ENCODE data around the gene IL21. TPM values are rescaled to one million over a fixed set of nuclear protein-coding genes. Genes with fewer than 3 reads are reported as not detected.

The IL21 gene
- polyA plus RNA-seq, 1 donor (not counting 4 experiments of a cell fraction or from before 2014, with no cell fraction given), result not detected

GRCh38 chr4:122624205-122624604 lies 3.3 kb upstream of the IL21 start:
- Histone ChIP-seq H3K4me3 (ENCODE audit: control insufficient read depth in 2 of 3, extremely low read depth in 1 of 3, insufficient read depth in 2 of 3, low read depth in 1 of 3, low read length in 3 of 3) (no peak overlapping the region), H3K36me3 (ENCODE audit: control insufficient read depth in 2 of 2, extremely low read depth in 1 of 2, insufficient read depth in 2 of 2, low read length in 2 of 2) (no peaks in the 10 kb centered on the region), H3K27me3 (ENCODE audit: control insufficient read depth, extremely low read depth, insufficient read depth, low read length) (no peaks in the 10 kb centered on the region), H3K9me3 (ENCODE audit: control insufficient read depth, low read depth, low read length) (no peaks in the 10 kb centered on the region), H3K4me1 (ENCODE audit: control insufficient read depth, extremely low read depth, insufficient read depth, low read length) (no peaks in the 10 kb centered on the region), H3K9ac (ENCODE audit: control insufficient read depth, extremely low read depth, insufficient read depth, low read length) (no peak overlapping the region), H3K4me2 (ENCODE audit: control insufficient read depth, extremely low read depth, insufficient read depth, low read depth, low read length) (no peak overlapping the region), H3K27ac (ENCODE audit: control insufficient read depth, insufficient read depth, low read length) (no peak overlapping the region), H3K79me2 (ENCODE audit: control insufficient read depth, insufficient read depth, low read length) (no peaks in the 10 kb centered on the region), H3K9me1 (ENCODE audit: control insufficient read depth, extremely low read depth, insufficient read depth, low read length) (no peaks in the 10 kb centered on the region), H4K20me1 (ENCODE audit: control insufficient read depth, extremely low read depth, insufficient read depth, low read length) (no peaks in the 10 kb centered on the region), H2AFZ (ENCODE audit: control insufficient read depth, low read length) (no peak overlapping the region)
- DNase-seq (ENCODE audit: low read depth, low spot score) (no peak), FAIRE-seq (no peak)
- dilution Hi-C loops (cut with MboI; ENCODE audit: extremely low pct_ligation_motif_present, low sequenced_read_pairs), result no loop called here
- TF ChIP-seq, protein P1, sequence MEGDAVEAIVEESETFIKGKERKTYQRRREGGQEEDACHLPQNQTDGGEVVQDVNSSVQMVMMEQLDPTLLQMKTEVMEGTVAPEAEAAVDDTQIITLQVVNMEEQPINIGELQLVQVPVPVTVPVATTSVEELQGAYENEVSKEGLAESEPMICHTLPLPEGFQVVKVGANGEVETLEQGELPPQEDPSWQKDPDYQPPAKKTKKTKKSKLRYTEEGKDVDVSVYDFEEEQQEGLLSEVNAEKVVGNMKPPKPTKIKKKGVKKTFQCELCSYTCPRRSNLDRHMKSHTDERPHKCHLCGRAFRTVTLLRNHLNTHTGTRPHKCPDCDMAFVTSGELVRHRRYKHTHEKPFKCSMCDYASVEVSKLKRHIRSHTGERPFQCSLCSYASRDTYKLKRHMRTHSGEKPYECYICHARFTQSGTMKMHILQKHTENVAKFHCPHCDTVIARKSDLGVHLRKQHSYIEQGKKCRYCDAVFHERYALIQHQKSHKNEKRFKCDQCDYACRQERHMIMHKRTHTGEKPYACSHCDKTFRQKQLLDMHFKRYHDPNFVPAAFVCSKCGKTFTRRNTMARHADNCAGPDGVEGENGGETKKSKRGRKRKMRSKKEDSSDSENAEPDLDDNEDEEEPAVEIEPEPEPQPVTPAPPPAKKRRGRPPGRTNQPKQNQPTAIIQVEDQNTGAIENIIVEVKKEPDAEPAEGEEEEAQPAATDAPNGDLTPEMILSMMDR (optimal IDR thresholded peaks at IDR 0.05 in 1 of 3, IDR thresholded peaks at IDR 0.05 in 1 of 3, conservative IDR thresholded peaks at IDR 0.05 in 1 of 3; ENCODE audit: extremely low read depth in 1 of 3, insufficient read depth in 2 of 3, low read length in 3 of 3), result no peak
- TF ChIP-seq EZH2 (IDR thresholded peaks at IDR 0.05; ENCODE audit: low read length), result no peak

GRCh38 chr4:122623637-122624166 lies 2.8 kb upstream of the IL21 start:
- Histone ChIP-seq H3K27me3 (ENCODE audit: control insufficient read depth, extremely low read depth, insufficient read depth, low read length) (no peaks in the 10 kb centered on the region), H3K79me2 (ENCODE audit: control insufficient read depth, insufficient read depth, low read length) (no peaks in the 10 kb centered on the region), H4K20me1 (ENCODE audit: control insufficient read depth, extremely low read depth, insufficient read depth, low read length) (no peaks in the 10 kb centered on the region), H3K9me3 (ENCODE audit: control insufficient read depth, low read depth, low read length) (no peaks in the 10 kb centered on the region), H3K4me3 (ENCODE audit: control insufficient read depth in 2 of 3, extremely low read depth in 1 of 3, insufficient read depth in 2 of 3, low read depth in 1 of 3, low read length in 3 of 3) (no peak overlapping the region), H3K27ac (ENCODE audit: control insufficient read depth, insufficient read depth, low read length) (no peak overlapping the region), H3K9ac (ENCODE audit: control insufficient read depth, extremely low read depth, insufficient read depth, low read length) (no peak overlapping the region), H3K4me2 (ENCODE audit: control insufficient read depth, extremely low read depth, insufficient read depth, low read depth, low read length) (no peak overlapping the region), H3K36me3 (ENCODE audit: control insufficient read depth in 2 of 2, extremely low read depth in 1 of 2, insufficient read depth in 2 of 2, low read length in 2 of 2) (no peaks in the 10 kb centered on the region), H3K4me1 (ENCODE audit: control insufficient read depth, extremely low read depth, insufficient read depth, low read length) (no peaks in the 10 kb centered on the region), H3K9me1 (ENCODE audit: control insufficient read depth, extremely low read depth, insufficient read depth, low read length) (no peaks in the 10 kb centered on the region), H2AFZ (ENCODE audit: control insufficient read depth, low read length) (no peak overlapping the region)
- dilution Hi-C loops (cut with MboI; ENCODE audit: extremely low pct_ligation_motif_present, low sequenced_read_pairs), result no loop called here
- FAIRE-seq (no peak), DNase-seq (ENCODE audit: low read depth, low spot score) (no peak)
- no peak for TF ChIP-seq EZH2 (IDR thresholded peaks at IDR 0.05; ENCODE audit: low read length)
- TF ChIP-seq, protein P1 (optimal IDR thresholded peaks at IDR 0.05 in 1 of 3, IDR thresholded peaks at IDR 0.05 in 1 of 3, conservative IDR thresholded peaks at IDR 0.05 in 1 of 3; ENCODE audit: extremely low read depth in 1 of 3, insufficient read depth in 2 of 3, low read length in 3 of 3), result no peak

Measured in keratinocyte (primary cell).